Measurements from ENCODE around the gene RPGRIP1L. TPM values are rescaled to one million over a fixed set of nuclear protein-coding genes. Genes with fewer than 3 reads are reported as not detected.

Gene RPGRIP1L
- total and polyA plus RNA-seq, 4 experiments from 2014 or later: 1.3 to 4.3 (median 3.9) TPM

DNA sequence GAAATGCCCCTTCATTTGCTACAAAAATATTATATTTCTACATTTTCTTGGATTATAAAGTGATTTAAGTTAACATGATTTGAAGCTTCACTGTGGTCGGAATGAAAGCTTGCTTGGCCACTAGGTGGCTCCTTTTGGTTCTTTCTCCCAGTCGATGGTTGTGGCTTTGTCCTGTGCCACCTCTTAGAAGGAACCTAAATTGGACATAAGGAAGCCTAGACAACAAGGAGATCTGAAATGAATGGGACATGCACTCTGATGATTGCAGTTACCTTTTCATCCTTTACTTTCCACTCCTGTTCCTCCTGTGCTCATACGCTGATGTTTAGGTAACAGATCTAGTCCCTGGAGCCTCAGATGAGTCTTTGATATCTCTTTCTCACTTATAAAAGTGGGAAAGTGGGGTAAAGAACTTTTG lies 39.5 kb upstream of the RPGRIP1L start:
- Mint-ChIP-seq H3K27me3 (no peaks in the 10 kb centered on the region), H3K36me3 (peaks cover 2 to 9% of the 10 kb centered on the region in 2 donors), H3K9me3 (peaks cover 0 to 8% (median under 1%) of the 10 kb centered on the region in 8 donors), H3K4me3 (peak overlapping the region in 1 of 8 donors; percentile 17), H3K4me1 (peaks cover 33 to 35% (median 34%) of the 10 kb centered on the region in 4 donors), H3K27ac (no peak overlapping the region)
- CTCF ChIA-PET (ENCODE audit: partially characterized antibody): interaction anchor here (0.9 to 3.2 kb wide), 22 partner anchors 8 to 1514 kb away, joined by 3 to 24 read pairs (median 4); partner anchors contain the start of gene RPGRIP1L
- Histone ChIP-seq H3K27me3 (ENCODE audit: insufficient read depth, low read length) (no peaks in the 10 kb centered on the region), H3K36me3 (ENCODE audit: insufficient read depth, low read length) (no peaks in the 10 kb centered on the region), H3K9me3 (ENCODE audit: control insufficient read depth in 1 of 2, low read length in 2 of 2) (no peaks in the 10 kb centered on the region), H3K4me1 (ENCODE audit: insufficient read depth, low read length) (peaks cover 28% of the 10 kb centered on the region), H3K4me3 (ENCODE audit: low read length in 2 of 2) (no peak overlapping the region), H3K27ac (ENCODE audit: low read depth, low read length) (no peak overlapping the region)
- intact Hi-C loops (cut with micrococcal nuclease): no loop called here
- peak in 4 of 5 donors; percentile 6 to 19 (median 10) for DNase-seq
- POLR2A ChIA-PET (ENCODE audit: partially characterized antibody): interaction anchor here (1.5 kb wide), 1 partner anchor 39 kb away, joined by 6 read pairs; the partner anchor contains the start of genes FTO and RPGRIP1L

DNA sequence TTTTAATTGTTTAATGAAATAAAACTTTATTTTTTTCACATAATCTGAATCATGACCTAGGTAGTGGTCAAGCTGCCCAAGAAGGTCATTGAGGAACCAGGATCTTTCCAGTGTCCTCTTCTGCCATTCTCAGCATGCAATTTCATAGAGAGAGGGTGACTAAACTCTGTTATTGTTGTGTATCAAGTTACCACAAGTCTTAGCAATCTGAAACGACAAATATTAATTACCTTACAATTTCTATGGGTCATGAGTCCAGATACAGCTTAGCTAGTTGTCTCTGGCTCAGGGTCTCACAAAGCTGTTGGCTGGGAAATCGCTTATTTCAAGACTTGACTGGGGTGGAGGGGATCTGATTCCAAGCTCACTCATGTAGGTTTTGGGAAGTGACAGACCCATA lies 37.9 kb upstream of the RPGRIP1L start:
- POLR2A ChIA-PET (ENCODE audit: partially characterized antibody): no interaction called here

DNA sequence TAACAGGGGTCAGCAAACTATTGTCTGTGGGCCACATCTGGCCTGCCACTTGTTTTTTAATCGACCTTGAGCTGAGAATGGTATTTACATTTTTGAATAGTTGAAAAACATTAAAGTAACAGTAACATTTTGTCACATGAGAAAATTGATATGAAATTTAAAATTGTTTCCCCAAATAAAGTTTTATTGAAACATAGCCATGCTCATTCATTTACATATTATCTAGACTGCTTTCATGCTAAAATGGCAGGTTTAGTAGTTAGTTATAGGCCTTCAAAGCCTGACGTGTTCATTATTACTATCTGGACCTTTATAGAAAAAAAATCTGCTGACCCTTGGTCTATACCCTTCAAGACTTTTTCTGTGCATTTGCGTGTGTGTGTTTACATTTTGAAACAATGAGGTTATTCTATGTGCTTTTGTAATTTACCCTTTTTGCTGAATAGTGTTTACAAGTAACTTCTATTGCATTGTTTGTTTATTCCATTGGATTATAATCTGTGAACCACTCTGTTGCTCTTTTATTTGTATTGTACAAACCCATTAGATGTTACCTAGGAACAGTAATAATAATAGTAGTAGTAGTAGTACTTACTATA lies 37.4 kb upstream of the RPGRIP1L start:
- Histone ChIP-seq H3K27ac (ENCODE audit: low read depth, low read length) (no peak overlapping the region), H3K27me3 (ENCODE audit: insufficient read depth, low read length) (no peaks in the 10 kb centered on the region), H3K4me3 (ENCODE audit: low read length in 2 of 2) (no peak overlapping the region), H3K4me1 (ENCODE audit: insufficient read depth, low read length) (peaks cover 28% of the 10 kb centered on the region), H3K9me3 (ENCODE audit: control insufficient read depth in 1 of 2, low read length in 2 of 2) (no peaks in the 10 kb centered on the region), H3K36me3 (ENCODE audit: insufficient read depth, low read length) (no peaks in the 10 kb centered on the region)
- Mint-ChIP-seq H3K27me3 (no peaks in the 10 kb centered on the region), H3K4me1 (peaks cover 37 to 40% (median 38%) of the 10 kb centered on the region in 4 donors), H3K36me3 (no peaks in the 10 kb centered on the region), H3K9me3 (no peaks in the 10 kb centered on the region), H3K4me3 (no peak overlapping the region), H3K27ac (peak overlapping the region in 1 of 7 donors; percentile 29)
- ChIA-PET POLR2A (ENCODE audit: partially characterized antibody) (no interaction called here), CTCF (ENCODE audit: partially characterized antibody) (interaction anchor here (1.5 kb wide), 1 partner anchor 37 kb away, joined by 3 read pairs; the partner anchor contains the start of gene FTO)
- no peak for DNase-seq
- intact Hi-C loops (cut with micrococcal nuclease): no loop called here

More for the DNA sequence above, 37.9 kb upstream of the RPGRIP1L start:
- Histone ChIP-seq H3K4me1 (ENCODE audit: insufficient read depth, low read length) (peaks cover 28% of the 10 kb centered on the region), H3K27ac (ENCODE audit: low read depth, low read length) (no peak overlapping the region), H3K9me3 (ENCODE audit: control insufficient read depth in 1 of 2, low read length in 2 of 2) (no peaks in the 10 kb centered on the region), H3K4me3 (ENCODE audit: low read length in 2 of 2) (no peak overlapping the region), H3K36me3 (ENCODE audit: insufficient read depth, low read length) (no peaks in the 10 kb centered on the region), H3K27me3 (ENCODE audit: insufficient read depth, low read length) (no peaks in the 10 kb centered on the region)
- H3K27me3 Mint-ChIP-seq: no peaks in the 10 kb centered on the region
- peak overlapping the region in 3 of 7 donors; percentile 5 to 48 (median 20) for H3K27ac Mint-ChIP-seq
- intact Hi-C loops (cut with micrococcal nuclease): no loop called here
- peaks cover 35 to 42% (median 36%) of the 10 kb centered on the region in 4 donors for H3K4me1 Mint-ChIP-seq
- H3K4me3 Mint-ChIP-seq: no peak overlapping the region
- no peaks in the 10 kb centered on the region for H3K9me3 Mint-ChIP-seq
- no peak for DNase-seq
- CTCF ChIA-PET (ENCODE audit: partially characterized antibody): interaction anchor here (0.5 to 1.5 kb wide), 2 partner anchors 37 to 190 kb away, joined by 3 read pairs; partner anchors contain the start of gene FTO
- H3K36me3 Mint-ChIP-seq: no peaks in the 10 kb centered on the region

DNA sequence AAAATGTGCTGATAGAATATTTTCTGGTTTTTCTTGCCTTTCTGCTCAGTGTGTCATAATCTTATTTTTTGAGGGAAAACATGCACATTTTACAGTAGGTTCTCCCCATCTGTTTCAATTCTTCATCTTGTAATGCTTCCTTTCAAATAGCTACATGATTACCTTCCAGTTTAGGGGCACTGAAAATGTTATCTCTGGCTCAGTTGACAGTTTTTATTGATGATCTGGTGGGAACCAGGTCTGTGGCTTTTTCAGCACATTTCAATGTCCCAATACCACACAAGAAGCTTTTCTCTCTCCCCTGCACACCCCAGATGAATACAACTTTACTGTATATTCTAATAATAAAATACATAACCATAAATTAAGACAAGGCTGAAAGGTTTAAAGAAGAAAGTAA lies 36.8 kb upstream of the RPGRIP1L start:
- H3K27me3 Mint-ChIP-seq: no peaks in the 10 kb centered on the region
- Histone ChIP-seq H3K9me3 (ENCODE audit: control insufficient read depth in 1 of 2, low read length in 2 of 2) (no peaks in the 10 kb centered on the region), H3K4me1 (ENCODE audit: insufficient read depth, low read length) (peaks cover 24% of the 10 kb centered on the region), H3K27me3 (ENCODE audit: insufficient read depth, low read length) (no peaks in the 10 kb centered on the region), H3K4me3 (ENCODE audit: low read length in 2 of 2) (no peak overlapping the region), H3K27ac (ENCODE audit: low read depth, low read length) (no peak overlapping the region), H3K36me3 (ENCODE audit: insufficient read depth, low read length) (no peaks in the 10 kb centered on the region)
- no peaks in the 10 kb centered on the region for H3K36me3 Mint-ChIP-seq
- H3K9me3 Mint-ChIP-seq: no peaks in the 10 kb centered on the region
- intact Hi-C loops (cut with micrococcal nuclease): no loop called here
- no peak overlapping the region for H3K4me3 Mint-ChIP-seq
- H3K27ac Mint-ChIP-seq: peak overlapping the region in 1 of 7 donors; percentile 33
- POLR2A ChIA-PET (ENCODE audit: partially characterized antibody): no interaction called here
- DNase-seq: no peak
- peaks cover 33 to 39% (median 36%) of the 10 kb centered on the region in 4 donors for H3K4me1 Mint-ChIP-seq
- CTCF ChIA-PET (ENCODE audit: partially characterized antibody): interaction anchor here (1.5 kb wide), 1 partner anchor 36 kb away, joined by 3 read pairs; the partner anchor contains the start of gene FTO

DNA sequence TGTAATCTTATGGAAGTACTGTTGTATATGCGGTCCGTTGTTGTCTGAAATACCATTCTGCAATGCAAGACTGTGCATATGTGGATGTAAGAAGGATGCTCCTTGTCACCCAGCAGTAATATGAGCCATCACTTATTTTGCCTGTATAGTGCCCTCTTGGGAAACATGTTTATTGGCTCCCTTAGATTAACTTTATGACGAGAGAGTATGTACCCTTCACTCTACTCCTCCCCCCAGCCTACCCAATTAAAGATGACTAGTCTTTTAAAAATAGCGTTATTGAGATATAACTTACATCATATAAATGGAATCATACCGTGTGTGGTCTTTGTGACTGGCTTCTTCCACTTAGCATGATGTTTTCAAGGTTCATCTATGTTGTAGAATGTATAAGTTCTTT lies 33.9 kb upstream of the RPGRIP1L start:
- H3K27me3 ChIP-seq (ENCODE audit: insufficient read depth, low read length): no peaks in the 10 kb centered on the region
- ChIA-PET CTCF (ENCODE audit: partially characterized antibody) (no interaction called here), POLR2A (ENCODE audit: partially characterized antibody) (no interaction called here)
- H3K4me3 Mint-ChIP-seq: no peak overlapping the region
- H3K27me3 Mint-ChIP-seq: no peaks in the 10 kb centered on the region
- H3K27ac Mint-ChIP-seq: no peak overlapping the region
- no peaks in the 10 kb centered on the region for H3K4me1 ChIP-seq (ENCODE audit: insufficient read depth, low read length)
- no peaks in the 10 kb centered on the region for H3K36me3 ChIP-seq (ENCODE audit: insufficient read depth, low read length)
- H3K9me3 ChIP-seq (ENCODE audit: control insufficient read depth in 1 of 2, low read length in 2 of 2): no peaks in the 10 kb centered on the region
- no peak overlapping the region for H3K4me3 ChIP-seq (ENCODE audit: low read length in 2 of 2)
- DNase-seq: no peak
- intact Hi-C loops (cut with micrococcal nuclease): no loop called here
- H3K9me3 Mint-ChIP-seq: no peaks in the 10 kb centered on the region
- H3K27ac ChIP-seq (ENCODE audit: low read depth, low read length): no peak overlapping the region
- no peaks in the 10 kb centered on the region for H3K36me3 Mint-ChIP-seq
- peaks cover 17 to 31% (median 26%) of the 10 kb centered on the region in 4 donors for H3K4me1 Mint-ChIP-seq

- no peaks in the 10 kb centered on the region for H3K9me3 Mint-ChIP-seq
- no peak for DNase-seq
- Histone ChIP-seq H3K36me3 (ENCODE audit: insufficient read depth, low read length) (no peaks in the 10 kb centered on the region), H3K9me3 (ENCODE audit: control insufficient read depth in 1 of 2, low read length in 2 of 2) (no peaks in the 10 kb centered on the region), H3K4me3 (ENCODE audit: low read length in 2 of 2) (no peak overlapping the region), H3K27ac (ENCODE audit: low read depth, low read length) (no peak overlapping the region), H3K4me1 (ENCODE audit: insufficient read depth, low read length) (no peaks in the 10 kb centered on the region), H3K27me3 (ENCODE audit: insufficient read depth, low read length) (no peaks in the 10 kb centered on the region)
- ChIA-PET POLR2A (ENCODE audit: partially characterized antibody) (no interaction called here), CTCF (ENCODE audit: partially characterized antibody) (no interaction called here)
- no peak overlapping the region for H3K27ac Mint-ChIP-seq
- no peak overlapping the region for H3K4me3 Mint-ChIP-seq
- no peaks in the 10 kb centered on the region for H3K36me3 Mint-ChIP-seq
- intact Hi-C loops (cut with micrococcal nuclease): no loop called here
- H3K27me3 Mint-ChIP-seq: no peaks in the 10 kb centered on the region
- peaks cover 17 to 35% (median 26%) of the 10 kb centered on the region in 4 donors for H3K4me1 Mint-ChIP-seq
Measured at GRCh38 chr16:53736297-53736696, 32.6 kb upstream of the RPGRIP1L start.

- CTCF ChIA-PET (ENCODE audit: partially characterized antibody): interaction anchor here (1.7 kb wide), 1 partner anchor 9 kb away, joined by 12 read pairs; no protein-coding TSS in a partner anchor
- Mint-ChIP-seq H3K27me3 (no peaks in the 10 kb centered on the region), H3K4me3 (no peak overlapping the region), H3K36me3 (peaks cover 0 to under 1% of the 10 kb centered on the region in 2 donors), H3K4me1 (peaks cover 20 to 37% (median 25%) of the 10 kb centered on the region in 4 donors), H3K9me3 (no peaks in the 10 kb centered on the region), H3K27ac (no peak overlapping the region)
- Histone ChIP-seq H3K4me3 (ENCODE audit: low read length in 2 of 2) (no peak overlapping the region), H3K27me3 (ENCODE audit: insufficient read depth, low read length) (no peaks in the 10 kb centered on the region), H3K9me3 (ENCODE audit: control insufficient read depth in 1 of 2, low read length in 2 of 2) (no peaks in the 10 kb centered on the region), H3K27ac (ENCODE audit: low read depth, low read length) (no peak overlapping the region), H3K36me3 (ENCODE audit: insufficient read depth, low read length) (no peaks in the 10 kb centered on the region), H3K4me1 (ENCODE audit: insufficient read depth, low read length) (no peaks in the 10 kb centered on the region)
- no peak for DNase-seq
- intact Hi-C loops (cut with micrococcal nuclease): no loop called here
- POLR2A ChIA-PET (ENCODE audit: partially characterized antibody): no interaction called here
Measured at GRCh38 chr16:53734908-53735307, 31.2 kb upstream of the RPGRIP1L start.

Measured in CD4-positive, alpha-beta memory T cell (primary cell).